Peyer's patch (tissue), 4 donors: ENCODE measurements around the gene TMEM167B. TPM values are rescaled to one million over a fixed set of nuclear protein-coding genes. Genes with fewer than 3 reads are reported as not detected.
A peak's percentile ranks its signal among the peaks of the same experiment; 100 is the strongest.

Experiments used
- DNase-seq, 3 donors: peaks; one replicate each; pipeline ENCODE4 v3.0.0-alpha.2; 2017 to 2019
- H3K27ac ChIP-seq, 4 donors: fragments of 200-600 bp; sonication (generic); one replicate each; pipeline ENCODE4 v1.5.1; 2016 to 2019
- H3K27me3 ChIP-seq, 2 donors: fragments of 200-600 bp; sonication (generic); one replicate each; pipeline ENCODE4 v1.5.1; 2019
- H3K36me3 ChIP-seq, 3 donors: fragments of 200-600 bp; sonication (generic); one replicate each; pipeline ENCODE4 v1.5.1; 2016 to 2019
- H3K4me1 ChIP-seq, 4 donors: fragments of 200-600 bp; sonication (generic); one replicate each; pipeline ENCODE4 v1.5.1; 2016 to 2019
- H3K4me3 ChIP-seq, 4 donors: fragments of 200-600 bp; sonication (generic); 1 replicate in 3 of 4; 2 replicates in 1 of 4; pipeline ENCODE4 v1.5.1; 2016 to 2019; ENCODE audit warnings: mild to moderate bottlenecking in 1 of 4
- H3K9me3 ChIP-seq, 4 donors: fragments of 200-600 bp; sonication (generic); one replicate each; pipeline ENCODE4 v1.5.1; 2016 to 2019; ENCODE audit warnings: mild to moderate bottlenecking in 1 of 4
- CTCF ChIP-seq, 6 experiments: fragments of 450-650 bp in 4 of 6; fragments of 200-600 bp in 2 of 6; sonication (generic) in 1 of 6; IDR thresholded peaks; one replicate each; pipeline ENCODE4 v1.5.1; 2017 to 2019; ENCODE audit warnings: antibody characterized with exemption in 6 of 6, mild to moderate bottlenecking in 3 of 6, moderate library complexity in 1 of 6
- POLR2A ChIP-seq, 2 donors: fragments of 450-650 bp; IDR thresholded peaks; one replicate each; pipeline ENCODE4 v1.5.1; 2017; ENCODE audit warnings: antibody characterized with exemption in 2 of 2, mild to moderate bottlenecking in 2 of 2, moderate library complexity in 2 of 2
- total RNA-seq, 4 donors: library from RNA; depleted of rRNA; stranded (reverse); fragments of >200 nt; gene quantifications; one replicate each; pipeline ENCODE4 v1.1.0, GENCODE V29; 2016

TMEM167B gene
- total RNA-seq, result 10 to 100 TPM; 11.3 to 17.3 (median 13.7) TPM

DNA sequence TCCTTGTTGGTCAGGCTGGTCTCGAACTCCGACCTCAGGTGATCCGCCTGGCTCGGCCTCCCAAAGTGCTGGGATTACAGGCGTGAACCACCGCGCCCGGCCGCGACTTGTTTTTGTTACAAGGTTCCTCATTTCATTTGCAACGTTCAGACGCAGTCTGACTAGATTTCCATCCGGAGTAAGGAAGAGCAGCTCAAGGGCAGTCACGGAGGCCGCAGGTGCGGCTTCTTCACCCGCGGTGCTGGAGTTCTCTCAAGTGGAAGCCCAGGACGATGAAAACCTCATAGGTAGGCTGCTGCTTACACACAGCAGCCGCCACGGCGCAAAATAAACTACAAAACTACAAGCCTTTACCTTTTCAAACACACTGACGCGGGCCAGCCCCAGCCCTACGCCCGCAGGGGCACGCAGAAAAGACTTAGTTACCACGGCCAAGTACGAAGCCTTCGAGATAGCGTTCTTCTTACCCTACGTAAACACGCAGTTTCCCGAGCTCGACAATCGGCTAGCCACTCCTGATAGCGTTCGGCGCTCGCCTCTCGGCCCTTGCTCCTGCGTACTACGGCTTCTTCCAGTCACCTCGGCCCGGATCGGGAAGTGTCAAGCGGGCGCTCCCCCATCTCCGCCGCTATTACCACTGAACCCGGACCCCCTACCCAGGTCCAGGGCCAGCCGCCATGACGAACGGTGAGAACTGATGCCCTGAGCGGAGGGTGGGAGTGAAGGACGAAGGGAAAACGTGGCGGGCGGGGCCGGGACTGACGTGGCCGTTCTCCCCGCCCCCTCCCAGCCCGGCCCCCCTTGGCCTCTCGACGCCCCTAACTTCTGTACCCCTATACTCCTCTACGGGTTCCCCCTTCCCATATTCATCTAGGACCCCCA is at the start of gene TMEM167B:
Gene TMEM167B (plus strand): TSS at position 569 of the 882 bp plus-strand sequence. CDS start 109 bp downstream, at position 678.
- Histone ChIP-seq H3K4me3 (peak within 1 kb of the TSS; percentile 68 to 98 (median 82)), H3K4me1 (peaks cover 0 to 35% (median 0%) of the 10 kb centered on the region in 4 donors), H3K27ac (peak within 1 kb of the TSS; percentile 90 to 99 (median 96)), H3K36me3 (peaks cover 0 to 23% (median 0%) of the 10 kb centered on the region in 3 donors), H3K9me3 (no peaks in the 10 kb centered on the region), H3K27me3 (no peaks in the 10 kb centered on the region)
- TF ChIP-seq POLR2A (IDR thresholded peaks at IDR 0.05) (peak; percentile 61 to 81), CTCF (IDR thresholded peaks at IDR 0.05) (no peak)
- DNase-seq, result peak; percentile 89 to 97 (median 92)

GRCh38 chr1:109040989-109041620 is 49.5 kb upstream of the TMEM167B start:
- TF ChIP-seq CTCF (IDR thresholded peaks at IDR 0.05), result no peak
- TF ChIP-seq POLR2A (IDR thresholded peaks at IDR 0.05), result no peak
- Histone ChIP-seq H3K36me3 (no peaks in the 10 kb centered on the region), H3K4me1 (peaks cover 0 to 17% (median 3%) of the 10 kb centered on the region in 4 donors), H3K4me3 (peak overlapping the region; percentile 67 to 95 (median 88)), H3K9me3 (no peaks in the 10 kb centered on the region), H3K27ac (peak overlapping the region; percentile 75 to 96 (median 86)), H3K27me3 (no peaks in the 10 kb centered on the region)
- DNase-seq, result peak in 1 of 3 donors; percentile 31

GRCh38 chr1:109041621-109042468 is 48.7 kb upstream of the TMEM167B start, which contains the start of gene WDR47:
Gene WDR47 (minus strand): TSS chr1:109042102. CDS start chr1:109023512, 18,590 bp downstream.
- Histone ChIP-seq H3K4me3 (peak within 1 kb of the TSS; percentile 67 to 95 (median 88)), H3K9me3 (no peaks in the 10 kb centered on the region), H3K27ac (peak within 1 kb of the TSS; percentile 75 to 96 (median 86)), H3K36me3 (no peaks in the 10 kb centered on the region), H3K4me1 (peaks cover 0 to 17% (median 3%) of the 10 kb centered on the region in 4 donors), H3K27me3 (no peaks in the 10 kb centered on the region)
- TF ChIP-seq POLR2A (IDR thresholded peaks at IDR 0.05) (peak; percentile 94 to 97), CTCF (IDR thresholded peaks at IDR 0.05) (peak in 1 of 6 experiments; percentile 6)
- peak; percentile 96 to 99 (median 97) for DNase-seq

DNA sequence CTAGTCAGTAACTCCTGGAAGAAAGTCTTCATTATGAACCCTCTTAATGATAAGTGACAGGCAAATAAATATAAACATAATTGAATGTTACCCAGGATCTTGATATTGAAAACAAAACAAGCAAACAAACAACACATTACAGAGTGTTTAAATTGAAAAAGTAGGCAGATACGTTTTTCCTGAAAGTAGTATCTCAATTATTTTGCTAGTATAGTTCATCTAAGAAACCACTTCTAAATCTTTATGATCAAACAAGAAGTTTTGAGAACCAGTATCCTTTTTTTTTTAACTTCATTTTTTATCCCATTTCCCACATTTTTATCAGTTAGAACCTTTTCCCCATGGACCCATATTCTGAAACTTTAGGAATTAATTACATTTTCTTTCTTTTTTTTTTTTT is 45.0 kb upstream of the TMEM167B start:
- no peaks in the 10 kb centered on the region for H3K9me3 ChIP-seq

More for the DNA sequence above, 45.0 kb upstream of the TMEM167B start:
- no peaks in the 10 kb centered on the region for H3K27me3 ChIP-seq
- no peak for TF ChIP-seq CTCF (IDR thresholded peaks at IDR 0.05)
- no peak for TF ChIP-seq POLR2A (IDR thresholded peaks at IDR 0.05)
- no peak overlapping the region for H3K4me3 ChIP-seq
- H3K27ac ChIP-seq, result no peak overlapping the region
- H3K4me1 ChIP-seq, result peaks cover 0 to 11% (median under 1%) of the 10 kb centered on the region in 4 donors
- H3K36me3 ChIP-seq, result no peaks in the 10 kb centered on the region
- no peak for DNase-seq
